Endometrium (tissue), 2 donors: Measurements from ENCODE around the gene MRPL45.
"Not testable (repeated sequence)": the region's sequence is repeated elsewhere in the genome, so short reads cannot be mapped to it uniquely, and the experiment has no call there.

ENCODE experiments used
- FAIRE-seq: peaks from 2 replicates; lab custom pipeline; 2012; peaks lifted over from hg19 to GRCh38; lab: Jason Lieb, UNC
- donor health status: control.
- donor health status: control.

Gene MRPL45

DNA sequence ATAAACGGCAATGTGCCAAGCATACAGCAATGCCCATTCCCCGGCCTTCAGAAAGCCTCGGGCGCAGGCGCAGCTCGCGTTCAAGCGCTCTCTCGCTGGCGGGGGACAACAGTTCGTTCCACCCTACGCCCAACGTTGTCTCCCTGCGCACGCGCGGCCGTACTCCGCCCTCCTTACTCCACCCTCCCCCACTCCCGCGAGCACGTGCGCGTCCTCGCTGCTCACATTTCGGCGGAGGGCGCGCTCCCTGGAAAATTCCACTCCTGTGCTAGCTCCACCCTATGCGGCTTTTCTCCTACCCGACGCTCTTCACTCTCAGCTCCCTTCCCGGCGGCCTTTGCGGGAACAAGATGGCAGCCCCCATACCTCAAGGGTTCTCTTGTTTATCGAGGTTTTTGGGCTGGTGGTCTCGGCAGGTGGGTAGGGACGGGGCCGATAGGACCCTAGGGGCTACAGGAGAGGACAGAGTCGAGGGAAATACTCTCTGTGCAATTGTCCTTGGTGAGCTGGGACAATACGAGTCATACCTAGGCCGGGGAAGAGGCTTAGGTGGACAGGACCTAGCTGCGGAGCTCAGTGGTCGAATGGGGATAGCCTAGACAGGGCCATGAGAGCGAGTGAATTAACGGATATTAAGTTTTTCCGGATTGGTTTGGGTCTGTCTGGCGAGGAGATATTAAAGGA lies at the start of gene MRPL45:
MRPL45 (plus strand) TSS at position 335 of the 684 bp plus-strand sequence; CDS start at position 351, 16 bp downstream.
- not testable (repeated sequence) for FAIRE-seq

GRCh38 chr17:38253191-38253590 lies 43.8 kb upstream of the MRPL45 start:
- FAIRE-seq = not testable (repeated sequence)

DNA sequence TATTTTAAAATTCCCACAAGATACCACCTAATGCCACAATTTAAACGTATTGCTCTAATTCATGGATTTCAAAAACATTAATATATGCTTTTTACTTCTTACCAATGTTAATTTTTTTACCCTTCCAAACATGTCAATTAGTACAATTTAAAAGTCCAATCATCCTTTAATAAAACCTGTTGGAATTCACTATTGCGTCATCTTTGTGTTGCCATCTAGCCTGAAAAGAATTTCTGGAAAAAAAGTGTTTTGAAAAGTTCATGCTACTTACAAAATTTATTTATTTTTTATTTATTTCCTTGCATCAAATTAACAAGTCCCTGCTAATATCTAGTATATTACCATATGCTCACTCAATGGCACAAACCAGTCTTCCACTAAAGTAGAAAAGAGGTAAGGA lies 42.6 kb upstream of the MRPL45 start:
- not testable (repeated sequence) for FAIRE-seq

GRCh38 chr17:38257013-38257621 lies 39.9 kb upstream of the MRPL45 start:
- not testable (repeated sequence) for FAIRE-seq

- FAIRE-seq = not testable (repeated sequence)
These were observed 30.9 kb upstream of the MRPL45 start for GRCh38 chr17:38265974-38266506.

- FAIRE-seq = not testable (repeated sequence)
These were observed 30.4 kb upstream of the MRPL45 start for GRCh38 chr17:38266571-38266970.

DNA sequence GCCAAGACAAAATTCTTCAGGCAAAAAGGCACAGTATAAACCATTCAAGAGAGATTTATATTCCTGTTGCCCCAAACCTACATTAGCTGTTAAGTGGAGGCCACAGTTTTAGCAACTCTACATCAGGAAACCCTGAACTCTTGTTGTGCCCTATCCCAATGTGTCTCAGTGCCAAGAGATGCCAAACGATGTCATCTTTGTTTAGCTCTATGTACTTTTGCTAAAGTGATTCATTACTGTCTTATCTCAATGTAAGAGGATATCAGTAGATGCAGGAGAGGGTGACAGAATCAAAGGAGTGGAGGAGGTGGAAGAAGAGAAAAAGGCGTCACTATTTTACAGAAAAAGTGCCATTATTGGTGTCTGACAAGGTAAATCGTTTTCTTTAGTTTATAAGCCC lies 28.8 kb upstream of the MRPL45 start:
- not testable (repeated sequence) for FAIRE-seq

GRCh38 chr17:38269045-38269444 lies 27.9 kb upstream of the MRPL45 start:
- FAIRE-seq = not testable (repeated sequence)

DNA sequence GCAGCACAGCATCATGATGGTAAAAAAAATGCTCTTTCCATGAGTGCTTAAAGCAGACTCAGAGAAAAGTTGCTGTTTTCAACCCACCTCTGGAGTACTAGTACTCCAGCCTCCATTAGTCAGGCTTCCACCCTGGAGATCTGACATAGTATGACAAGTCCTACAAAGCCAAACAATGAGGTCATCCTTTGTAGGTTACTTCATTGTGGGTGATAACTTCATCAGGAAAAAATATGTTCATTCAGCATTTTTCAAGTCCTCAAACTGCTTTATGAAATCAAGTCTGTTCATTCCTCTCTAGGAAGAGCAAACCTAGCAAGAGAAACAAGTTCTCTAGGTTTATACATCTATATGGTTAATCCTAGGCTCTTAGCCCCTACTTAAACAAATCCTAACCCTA lies 27.4 kb upstream of the MRPL45 start:
- FAIRE-seq = not testable (repeated sequence)

DNA sequence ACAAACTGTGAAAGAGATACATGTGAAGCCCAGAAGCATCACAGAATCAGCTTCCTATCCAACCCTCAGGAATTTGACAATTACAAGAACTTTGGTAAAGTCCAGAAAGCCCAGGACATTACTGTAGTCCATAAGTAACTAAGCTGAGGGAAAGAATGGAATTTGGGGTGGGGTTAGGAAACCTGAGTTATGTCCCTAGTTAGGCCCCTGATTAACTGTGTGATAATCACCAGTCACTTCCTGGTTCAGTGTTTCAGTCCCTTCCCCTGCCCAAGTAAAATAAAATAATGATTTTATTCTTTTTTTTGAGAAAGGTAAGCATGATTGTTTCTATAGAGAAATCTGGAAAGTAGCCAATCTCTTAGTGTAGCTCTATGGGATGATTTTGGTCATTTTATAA lies 11.0 kb upstream of the MRPL45 start:
- not testable (repeated sequence) for FAIRE-seq

GRCh38 chr17:38286501-38287091 lies 10.4 kb upstream of the MRPL45 start:
- not testable (repeated sequence) for FAIRE-seq

- FAIRE-seq = not testable (repeated sequence)
These were observed 8.6 kb upstream of the MRPL45 start for GRCh38 chr17:38288217-38288827.

DNA sequence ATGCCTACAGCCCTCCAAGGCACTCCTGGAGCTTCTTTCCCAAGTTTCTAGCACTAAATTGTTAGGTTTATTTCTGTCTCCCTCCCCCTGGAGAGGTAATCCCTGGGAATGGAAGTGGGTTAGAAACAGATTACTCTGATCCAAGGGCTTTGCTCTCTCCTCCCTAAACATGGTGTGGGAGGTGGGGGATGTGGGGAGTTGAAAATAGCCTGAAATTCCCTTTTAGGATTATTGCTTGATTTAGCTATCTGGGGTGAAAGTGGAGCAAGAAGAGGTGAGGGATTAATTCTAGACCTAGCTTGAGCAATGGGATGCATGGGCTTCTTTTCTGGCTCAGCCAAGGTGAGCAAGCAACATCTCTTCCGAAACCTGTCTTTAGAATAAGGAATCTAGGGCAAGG lies 7.2 kb upstream of the MRPL45 start:
- FAIRE-seq = not testable (repeated sequence)

DNA sequence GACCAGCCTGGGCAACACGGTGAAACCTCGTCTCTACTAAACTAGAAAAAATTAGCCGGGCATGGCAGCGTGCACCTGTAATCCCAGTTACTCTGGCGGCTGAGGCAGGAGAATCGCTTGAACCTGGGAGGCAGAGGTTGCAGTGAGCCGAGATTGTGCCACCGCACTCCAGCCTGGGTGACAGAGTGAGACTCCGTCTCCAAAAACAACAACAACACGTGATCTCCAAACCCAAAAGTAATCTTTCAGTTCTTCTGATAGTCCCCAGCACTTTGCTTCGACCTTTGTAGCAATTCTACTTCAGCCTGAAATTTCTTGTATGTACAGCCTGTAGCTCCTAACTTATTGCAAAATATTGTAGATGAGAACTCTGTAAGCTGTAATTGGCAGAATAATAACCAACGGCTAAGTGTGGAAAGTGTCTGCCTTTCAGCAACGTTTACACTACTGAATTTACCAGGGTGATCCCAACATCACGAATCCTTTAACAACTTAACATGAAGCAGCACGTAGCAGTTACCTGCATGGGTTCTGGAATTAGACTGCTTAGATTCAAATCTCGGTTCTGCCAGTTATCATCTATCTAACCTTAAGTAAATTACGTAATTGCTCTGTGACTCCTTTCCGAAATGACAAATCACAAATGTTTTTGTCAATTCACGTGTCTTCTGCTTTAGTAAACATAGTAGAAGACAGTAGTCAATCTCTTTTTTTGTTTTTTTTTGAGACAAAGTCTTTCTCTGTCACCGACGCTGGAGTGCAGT lies 1.2 kb upstream of the MRPL45 start:
- not testable (repeated sequence) for FAIRE-seq

GRCh38 chr17:38315497-38315896 lies 18.5 kb downstream of the MRPL45 start:
- FAIRE-seq = no peak

GRCh38 chr17:38317081-38317480 lies 20.1 kb downstream of the MRPL45 start:
- FAIRE-seq = no peak

GRCh38 chr17:38320482-38320881 lies 23.5 kb downstream of the MRPL45 start:
- no peak for FAIRE-seq

DNA sequence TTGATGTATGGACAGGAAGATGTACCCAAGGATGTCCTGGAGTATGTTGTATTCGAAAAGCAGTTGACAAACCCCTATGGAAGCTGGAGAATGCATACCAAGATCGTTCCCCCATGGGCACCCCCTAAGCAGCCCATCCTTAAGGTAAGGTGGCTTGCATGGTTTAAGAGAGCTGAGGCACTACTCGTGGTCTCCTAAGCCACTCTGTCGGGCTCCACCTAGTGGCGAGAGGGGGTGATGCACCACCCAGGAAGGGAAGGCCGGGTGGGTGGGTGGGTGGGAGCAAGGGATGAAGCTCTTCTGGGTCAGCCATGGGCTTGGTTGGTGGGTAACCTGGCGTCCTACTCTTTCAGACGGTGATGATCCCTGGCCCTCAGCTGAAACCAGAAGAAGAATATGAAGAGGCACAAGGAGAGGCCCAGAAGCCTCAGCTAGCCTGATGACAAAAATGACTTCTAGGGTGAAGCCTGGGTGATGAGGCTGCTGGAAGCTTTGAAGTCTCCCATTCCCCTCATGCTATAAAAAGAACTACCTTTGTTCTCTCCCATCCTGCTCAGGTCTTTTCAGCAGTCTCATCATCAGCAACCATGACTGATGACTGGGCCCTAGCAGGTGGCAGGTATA lies 25.3 kb downstream of the MRPL45 start:
- FAIRE-seq = no peak

DNA sequence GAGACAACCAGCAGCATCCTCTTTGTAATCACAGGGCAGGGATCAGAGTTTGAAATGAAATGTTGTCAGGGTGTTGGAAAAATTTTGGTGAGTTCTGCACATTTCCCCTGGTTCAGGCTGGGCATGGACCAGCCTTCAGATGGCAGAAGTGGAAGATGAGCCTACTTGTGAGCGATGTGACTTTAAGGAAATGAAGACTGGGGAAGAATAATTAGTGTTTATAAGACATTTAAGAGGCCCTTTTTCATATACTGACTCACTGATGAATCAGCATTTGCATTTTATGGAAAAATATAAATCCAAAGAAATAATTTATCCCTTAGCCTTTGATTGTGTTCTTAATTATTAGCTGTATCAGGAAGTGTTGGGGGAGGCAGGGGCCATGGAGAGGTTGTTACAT lies 25.9 kb downstream of the MRPL45 start:
- FAIRE-seq = no peak

GRCh38 chr17:38324141-38324697 lies 27.3 kb downstream of the MRPL45 start:
- FAIRE-seq = no peak

GRCh38 chr17:38324772-38325171 lies 27.8 kb downstream of the MRPL45 start:
- FAIRE-seq = no peak
